OCI-LY1 (cell line): ENCODE results near the gene TXNRD2.

Source experiments
- CTCF ChIP-seq: fragments of 200-600 bp; sonication (generic), shearing (Covaris generic); IDR thresholded peaks from 2 replicates; pipeline ENCODE4 v1.5.1; 2017; ENCODE audit warnings: mild to moderate bottlenecking, antibody characterized with exemption, low read length, moderate library complexity, mixed read lengths
- EZH2 ChIP-seq: fragments of 200-600 bp; sonication (generic), shearing (Covaris generic); IDR thresholded peaks from 2 replicates; pipeline ENCODE4 v1.8.0; 2017; ENCODE audit warnings: borderline replicate concordance, mixed run types, mild to moderate bottlenecking, antibody characterized with exemption, low read length, moderate library complexity, mixed read lengths

- TF ChIP-seq CTCF (no peak), EZH2 (no peak)
These were observed 72.0 kb downstream of the TXNRD2 start for GRCh38 chr22:19869497-19870152.
